CD4-positive, alpha-beta memory T cell (primary cell): ENCODE measurements around the gene MTUS2. TPM values are rescaled to one million over a fixed set of nuclear protein-coding genes. Genes with fewer than 3 reads are reported as not detected.

Experiments used
- CTCF ChIA-PET: fragments of 350-600 bp; sonication (Branson Sonifier 250); formaldehyde crosslinking; loops from one replicate; lab custom pipeline; 2021; ENCODE audit warnings: inconsistent platforms; ENCODE audit not compliant: partially characterized antibody; lab: Charles Lee
- POLR2A ChIA-PET: fragments of 350-600 bp; sonication (Branson Sonifier 250); formaldehyde crosslinking; loops from one replicate; lab custom pipeline; 2021; ENCODE audit not compliant: partially characterized antibody; lab: Charles Lee
- DNase-seq, 5 donors: peaks; one replicate each; pipeline versions ENCODE4 v3.0.0 to v3.0.0-alpha.2; 2020 to 2022; ENCODE audit warnings: mixed read lengths in 1 of 5
- H3K27ac ChIP-seq: one replicate; pipeline ENCODE4 v1.7.0; 2013; ENCODE audit warnings: low read depth, low read length
- H3K27me3 ChIP-seq: 2 replicates; pipeline ENCODE4 v1.7.0; 2013; ENCODE audit warnings: mild to moderate bottlenecking, low read length, moderate library complexity; ENCODE audit not compliant: insufficient read depth
- H3K36me3 ChIP-seq: 2 replicates; pipeline ENCODE4 v1.7.0; 2013; ENCODE audit warnings: mild to moderate bottlenecking, low read length, moderate library complexity; ENCODE audit not compliant: insufficient read depth
- H3K4me1 ChIP-seq: 2 replicates; pipeline ENCODE4 v1.7.0; 2013; ENCODE audit warnings: mild to moderate bottlenecking, low read length, moderate library complexity; ENCODE audit not compliant: insufficient read depth
- H3K4me3 ChIP-seq, 2 donors: one replicate each; pipeline ENCODE4 v1.7.0; 2013; ENCODE audit warnings: low read length in 2 of 2, mild to moderate bottlenecking in 1 of 2
- H3K9me3 ChIP-seq, 2 donors: one replicate each; pipeline ENCODE4 v1.7.0; 2013; ENCODE audit warnings: low read length in 2 of 2, control low read depth in 1 of 2; ENCODE audit not compliant: control insufficient read depth in 1 of 2
- H3K27ac Mint-ChIP-seq, 7 donors: one replicate each; pipeline ENCODE4 v1.8.0; 2020 to 2021; ENCODE audit warnings: mixed read lengths in 7 of 7, mild to moderate bottlenecking in 6 of 7, inconsistent platforms in 3 of 7, moderate library complexity in 3 of 7
- H3K27me3 Mint-ChIP-seq, 2 donors: one replicate each; pipeline ENCODE4 v1.8.0; 2020 to 2021; ENCODE audit warnings: mixed read lengths in 2 of 2
- H3K36me3 Mint-ChIP-seq, 2 donors: one replicate each; pipeline ENCODE4 v1.8.0; 2020 to 2021; ENCODE audit warnings: mixed read lengths in 2 of 2, inconsistent platforms in 1 of 2, mild to moderate bottlenecking in 1 of 2
- H3K4me1 Mint-ChIP-seq, 4 donors: one replicate each; pipeline ENCODE4 v1.8.0; 2020 to 2021; ENCODE audit warnings: mixed read lengths in 4 of 4, mild to moderate bottlenecking in 1 of 4
- H3K4me3 Mint-ChIP-seq, 8 donors: one replicate each; pipeline ENCODE4 v1.8.0; 2020 to 2021; ENCODE audit warnings: mixed read lengths in 8 of 8, mild to moderate bottlenecking in 7 of 8, moderate library complexity in 6 of 8, inconsistent platforms in 3 of 8
- H3K9me3 Mint-ChIP-seq, 8 donors: one replicate each; pipeline ENCODE4 v1.8.0; 2020 to 2021; ENCODE audit warnings: mixed read lengths in 8 of 8, mild to moderate bottlenecking in 5 of 8, inconsistent platforms in 3 of 8, moderate library complexity in 1 of 8
- intact Hi-C: fragments of 100-400 bp; cut with micrococcal nuclease; formaldehyde crosslinking; loops from one replicate; pipeline ENCODE4 v1.15.1; 2023
- polyA plus RNA-seq, 2 donors: library from polyadenylated mRNA; unstranded; fragments of 300-500 nt; fragmentation: Illumina TruSeq; gene quantifications; one replicate each; pipeline ENCODE4 v1.2.3, GENCODE V29; 2021
- total RNA-seq, 2 experiments: library from RNA; stranded (reverse); gene quantifications; one replicate each; pipeline ENCODE4 v1.2.3, GENCODE V29; 2021

MTUS2 gene
- total and polyA plus RNA-seq, 4 experiments from 2014 or later: 0.12 to 1.1 (median 0.60) TPM

DNA sequence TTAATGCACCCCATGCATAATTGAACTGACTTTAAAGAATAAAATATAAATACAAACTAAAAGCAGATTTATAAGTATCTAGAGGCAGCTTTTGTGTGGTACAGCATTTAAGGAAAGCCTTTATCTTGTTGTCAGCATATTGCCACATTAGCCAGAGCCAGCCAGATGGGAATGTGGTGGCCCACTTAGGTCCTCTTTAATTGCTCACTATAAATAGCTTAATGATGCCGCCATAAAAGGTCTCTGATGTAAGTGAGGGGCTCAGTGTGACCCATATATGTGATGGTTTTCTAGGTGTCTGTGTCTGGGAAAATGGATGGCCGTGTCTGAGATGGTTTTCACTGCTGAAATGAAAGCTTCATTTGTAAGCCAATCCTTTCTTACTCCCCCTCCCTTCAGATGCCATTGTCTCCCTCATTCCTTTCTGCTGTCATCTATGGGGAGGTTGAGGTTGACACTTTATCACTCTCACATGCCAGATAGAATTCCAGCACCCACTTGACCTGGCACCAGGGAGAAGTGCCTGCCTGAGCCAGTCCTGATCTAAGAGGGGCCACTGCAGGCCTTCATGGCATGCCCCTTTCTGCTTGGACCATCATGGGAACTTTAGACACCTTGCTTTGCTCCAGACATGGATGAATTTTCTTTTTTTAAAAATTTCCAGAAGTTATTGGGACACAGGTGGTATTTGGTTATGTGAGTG lies 135.3 kb downstream of the MTUS2 start:
- intact Hi-C loops: no loop called here
- H3K4me3 Mint-ChIP-seq: no peak overlapping the region
- no peaks in the 10 kb centered on the region for H3K4me1 ChIP-seq
- no peaks in the 10 kb centered on the region for H3K27me3 ChIP-seq
- no peak for DNase-seq
- no peak overlapping the region for H3K27ac Mint-ChIP-seq
- H3K9me3 Mint-ChIP-seq: peaks cover 0 to 2% (median 0%) of the 10 kb centered on the region in 8 donors
- H3K36me3 Mint-ChIP-seq: no peaks in the 10 kb centered on the region
- H3K27ac ChIP-seq: no peak overlapping the region
- ChIA-PET CTCF (interaction anchor here (1.0 kb wide), 1 partner anchor 407 kb away, joined by 3 read pairs; no protein-coding TSS in a partner anchor), POLR2A (no interaction called here)
- peaks cover 0 to 1% (median 0%) of the 10 kb centered on the region in 4 donors for H3K4me1 Mint-ChIP-seq
- H3K36me3 ChIP-seq: no peaks in the 10 kb centered on the region
- H3K9me3 ChIP-seq: no peaks in the 10 kb centered on the region
- H3K4me3 ChIP-seq: no peak overlapping the region
- no peaks in the 10 kb centered on the region for H3K27me3 Mint-ChIP-seq

DNA sequence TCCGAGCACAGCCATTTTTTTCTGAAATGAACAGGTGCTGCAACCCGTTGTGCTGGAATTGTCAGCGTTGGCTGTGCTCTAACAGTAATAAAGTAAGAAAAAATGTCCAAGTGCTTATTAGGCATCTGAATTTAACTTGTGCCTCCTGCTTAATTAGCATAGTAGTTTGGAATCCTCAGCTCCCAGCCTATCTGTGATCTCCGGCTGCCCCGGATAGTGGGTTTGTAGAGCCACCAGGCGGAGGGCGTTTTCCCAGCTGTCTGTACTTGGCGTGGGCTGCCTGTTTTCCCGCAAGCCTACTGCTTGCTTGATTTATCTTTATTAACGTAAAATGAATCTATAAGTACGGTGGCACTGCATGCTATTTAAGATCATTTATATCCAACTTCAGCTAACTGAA lies 137.9 kb downstream of the MTUS2 start:
- no peaks in the 10 kb centered on the region for H3K36me3 Mint-ChIP-seq
- H3K4me1 Mint-ChIP-seq: peaks cover 0 to 1% (median 0%) of the 10 kb centered on the region in 4 donors
- no peaks in the 10 kb centered on the region for H3K27me3 ChIP-seq
- no peak overlapping the region for H3K27ac ChIP-seq
- peaks cover 0 to 2% (median 0%) of the 10 kb centered on the region in 8 donors for H3K9me3 Mint-ChIP-seq
- ChIA-PET POLR2A (no interaction called here), CTCF (no interaction called here)
- no peaks in the 10 kb centered on the region for H3K9me3 ChIP-seq
- no peaks in the 10 kb centered on the region for H3K36me3 ChIP-seq
- H3K4me1 ChIP-seq: no peaks in the 10 kb centered on the region
- DNase-seq: no peak
- H3K27ac Mint-ChIP-seq: no peak overlapping the region
- H3K4me3 Mint-ChIP-seq: no peak overlapping the region
- no peak overlapping the region for H3K4me3 ChIP-seq
- intact Hi-C loops: no loop called here
- H3K27me3 Mint-ChIP-seq: peaks cover 0 to 1% of the 10 kb centered on the region in 2 donors

DNA sequence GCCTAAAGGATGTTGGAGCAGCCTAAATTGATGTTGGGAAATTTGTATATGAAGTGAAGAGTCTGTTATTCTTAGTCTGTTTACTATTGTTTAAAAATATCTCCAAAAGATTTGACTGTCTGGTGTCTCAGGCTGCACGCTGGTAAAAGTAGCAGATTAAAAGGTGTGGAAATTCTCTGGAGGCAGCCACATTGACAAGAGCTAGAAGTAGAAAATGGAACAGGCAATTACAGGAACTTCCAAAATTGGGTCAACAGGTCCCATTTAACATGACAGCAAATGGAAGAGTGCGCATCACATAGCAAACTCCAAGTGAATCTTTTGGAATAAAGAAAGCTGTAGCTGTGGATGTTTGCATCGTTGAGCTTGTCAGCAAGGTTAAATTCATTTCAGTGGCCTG lies 138.3 kb downstream of the MTUS2 start:
- peaks cover 0 to 1% of the 10 kb centered on the region in 2 donors for H3K27me3 Mint-ChIP-seq
- no peaks in the 10 kb centered on the region for H3K36me3 ChIP-seq
- H3K9me3 Mint-ChIP-seq: peaks cover 0 to 2% (median 0%) of the 10 kb centered on the region in 8 donors
- CTCF ChIA-PET: no interaction called here
- no peak overlapping the region for H3K4me3 Mint-ChIP-seq
- peaks cover 0 to 1% (median 0%) of the 10 kb centered on the region in 4 donors for H3K4me1 Mint-ChIP-seq
- no peaks in the 10 kb centered on the region for H3K9me3 ChIP-seq
- intact Hi-C loops: no loop called here
- DNase-seq: no peak
- no peak overlapping the region for H3K4me3 ChIP-seq
- no peaks in the 10 kb centered on the region for H3K36me3 Mint-ChIP-seq
- no peaks in the 10 kb centered on the region for H3K27me3 ChIP-seq
- H3K27ac ChIP-seq: no peak overlapping the region
- H3K4me1 ChIP-seq: no peaks in the 10 kb centered on the region
- H3K27ac Mint-ChIP-seq: no peak overlapping the region
- POLR2A ChIA-PET: no interaction called here

DNA sequence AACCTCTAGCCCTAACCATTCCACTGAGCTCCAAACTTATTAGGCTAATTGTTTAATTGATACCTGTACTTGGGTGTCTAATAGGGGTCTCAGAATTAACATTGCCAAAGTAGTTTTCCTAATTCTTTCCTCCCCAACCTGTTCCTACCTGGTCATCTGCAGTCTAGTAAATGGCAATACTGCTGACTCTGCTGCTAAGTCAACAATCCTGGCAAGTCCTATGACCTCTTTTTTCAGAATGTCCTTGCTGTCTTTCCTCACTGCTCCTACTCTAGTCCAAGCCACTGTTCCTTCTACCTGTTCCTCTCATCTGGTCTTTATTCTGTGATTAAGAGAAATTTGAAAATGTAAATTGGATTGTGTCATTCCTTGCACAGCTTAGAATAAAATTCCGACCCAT lies 143.9 kb downstream of the MTUS2 start:
- no peak overlapping the region for H3K27ac Mint-ChIP-seq
- H3K36me3 Mint-ChIP-seq: no peaks in the 10 kb centered on the region
- intact Hi-C loops: no loop called here
- H3K9me3 ChIP-seq: no peaks in the 10 kb centered on the region
- ChIA-PET POLR2A (interaction anchor here (1.1 kb wide), 1 partner anchor 18 kb away, joined by 4 read pairs; no protein-coding TSS in a partner anchor), CTCF (no interaction called here)
- H3K4me3 Mint-ChIP-seq: no peak overlapping the region
- no peaks in the 10 kb centered on the region for H3K27me3 ChIP-seq
- no peaks in the 10 kb centered on the region for H3K4me1 Mint-ChIP-seq
- DNase-seq: no peak
- no peaks in the 10 kb centered on the region for H3K36me3 ChIP-seq
- no peak overlapping the region for H3K27ac ChIP-seq
- peaks cover 0 to 2% (median 0%) of the 10 kb centered on the region in 8 donors for H3K9me3 Mint-ChIP-seq
- no peak overlapping the region for H3K4me3 ChIP-seq
- no peaks in the 10 kb centered on the region for H3K4me1 ChIP-seq
- H3K27me3 Mint-ChIP-seq: peaks cover 0 to 2% of the 10 kb centered on the region in 2 donors

DNA sequence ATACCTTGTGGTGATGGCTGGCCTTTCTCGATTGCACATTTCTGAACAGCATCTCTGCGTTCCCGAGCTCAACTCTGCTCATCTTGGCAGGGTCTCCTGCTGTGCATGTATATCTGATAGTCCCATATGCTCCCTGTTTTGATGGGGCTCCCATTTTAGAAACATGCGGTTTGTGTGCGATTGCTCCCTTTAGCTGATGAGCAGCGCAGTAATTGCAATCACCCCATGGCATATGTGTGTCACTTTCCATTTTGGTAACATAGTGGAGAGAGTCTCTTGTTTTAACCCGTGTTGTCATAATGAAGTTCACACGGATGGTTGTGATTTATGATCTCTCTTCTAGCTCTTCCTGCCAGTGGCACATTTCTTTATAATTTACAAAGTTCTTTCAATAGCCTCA lies 144.7 kb downstream of the MTUS2 start:
- no peak overlapping the region for H3K27ac ChIP-seq
- no peak overlapping the region for H3K4me3 ChIP-seq
- Mint-ChIP-seq H3K4me1 (no peaks in the 10 kb centered on the region), H3K36me3 (no peaks in the 10 kb centered on the region), H3K9me3 (no peaks in the 10 kb centered on the region), H3K27ac (no peak overlapping the region), H3K4me3 (no peak overlapping the region), H3K27me3 (peaks cover 0 to 2% of the 10 kb centered on the region in 2 donors)
- no peaks in the 10 kb centered on the region for H3K9me3 ChIP-seq
- DNase-seq: no peak
- no peaks in the 10 kb centered on the region for H3K27me3 ChIP-seq
- intact Hi-C loops: no loop called here
- H3K36me3 ChIP-seq: no peaks in the 10 kb centered on the region
- H3K4me1 ChIP-seq: no peaks in the 10 kb centered on the region
- CTCF ChIA-PET: no interaction called here
- POLR2A ChIA-PET: interaction anchor here (1.1 kb wide), 1 partner anchor 19 kb away, joined by 4 read pairs; no protein-coding TSS in a partner anchor

DNA sequence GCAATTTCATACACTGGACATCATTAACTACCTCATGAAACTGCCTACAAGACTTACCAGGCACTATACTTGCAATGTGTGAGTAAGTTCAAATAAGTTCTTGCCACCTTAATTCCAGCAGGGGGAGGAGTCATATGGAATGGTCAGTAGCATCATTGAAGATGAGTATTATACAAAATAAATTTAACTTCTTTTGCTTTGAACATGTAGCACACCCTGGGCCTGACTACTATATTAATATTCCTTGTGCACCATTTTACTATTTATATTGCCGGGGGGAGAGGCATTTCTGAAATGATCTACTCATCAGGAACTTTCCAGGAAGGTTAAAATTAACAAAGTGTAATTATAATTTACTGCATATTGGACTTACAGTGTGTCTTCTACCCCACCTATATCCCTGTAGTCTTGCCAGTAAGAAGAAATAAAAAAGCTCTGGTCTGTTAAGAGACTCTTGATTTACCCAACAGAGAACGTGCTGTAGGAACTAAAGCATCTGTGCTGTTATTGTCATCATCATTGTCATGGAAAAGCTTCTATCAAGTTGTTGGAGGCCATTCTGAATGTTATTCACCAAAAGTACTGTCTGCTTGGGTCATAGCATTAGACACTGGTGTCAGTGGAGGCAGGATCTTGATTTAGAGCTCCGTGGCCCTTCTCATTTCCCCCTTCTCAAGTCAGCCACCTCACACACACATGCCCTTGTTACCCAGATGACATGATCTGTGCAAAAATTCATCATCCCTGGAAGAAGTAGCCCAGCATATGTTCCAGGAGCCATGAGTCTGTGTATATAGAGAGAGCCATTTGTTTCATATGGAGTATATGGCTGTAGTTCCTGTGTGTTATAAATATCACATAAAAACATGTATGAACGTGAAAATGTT lies 147.1 kb downstream of the MTUS2 start:
- H3K9me3 Mint-ChIP-seq: no peaks in the 10 kb centered on the region
- no peaks in the 10 kb centered on the region for H3K4me1 Mint-ChIP-seq
- Histone ChIP-seq H3K27me3 (no peaks in the 10 kb centered on the region), H3K9me3 (no peaks in the 10 kb centered on the region), H3K36me3 (no peaks in the 10 kb centered on the region), H3K27ac (no peak overlapping the region), H3K4me3 (no peak overlapping the region), H3K4me1 (no peaks in the 10 kb centered on the region)
- ChIA-PET POLR2A (no interaction called here), CTCF (no interaction called here)
- no peak for DNase-seq
- no peak overlapping the region for H3K27ac Mint-ChIP-seq
- intact Hi-C loops: no loop called here
- peaks cover 0 to 1% of the 10 kb centered on the region in 2 donors for H3K27me3 Mint-ChIP-seq
- H3K36me3 Mint-ChIP-seq: no peaks in the 10 kb centered on the region
- no peak overlapping the region for H3K4me3 Mint-ChIP-seq

DNA sequence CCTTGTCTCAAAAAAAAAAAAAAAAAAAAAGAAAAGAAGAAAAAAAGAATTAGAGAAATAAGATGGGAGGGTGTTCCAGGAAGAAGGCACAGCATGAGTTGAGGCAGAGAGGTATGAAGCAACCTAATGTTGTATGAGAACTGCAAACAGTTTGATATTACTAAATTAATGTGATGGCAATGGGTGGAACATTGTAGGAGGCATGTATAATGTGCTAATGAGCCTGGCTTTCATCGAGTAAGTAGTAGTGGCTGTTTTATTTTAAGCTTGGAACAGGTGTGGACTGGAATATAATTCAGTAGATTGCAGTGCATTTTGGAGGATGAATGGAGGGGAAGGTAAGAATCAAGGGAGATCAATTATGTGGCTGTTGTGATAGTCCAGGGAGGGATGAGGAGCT lies 156.1 kb downstream of the MTUS2 start:
- Histone ChIP-seq H3K27me3 (no peaks in the 10 kb centered on the region), H3K4me1 (no peaks in the 10 kb centered on the region), H3K27ac (no peak overlapping the region), H3K9me3 (no peaks in the 10 kb centered on the region), H3K36me3 (no peaks in the 10 kb centered on the region), H3K4me3 (no peak overlapping the region)
- ChIA-PET CTCF (no interaction called here), POLR2A (no interaction called here)
- no peak for DNase-seq
- intact Hi-C loops: no loop called here
- H3K27me3 Mint-ChIP-seq: peaks cover 0 to 6% of the 10 kb centered on the region in 2 donors
- no peak overlapping the region for H3K27ac Mint-ChIP-seq
- H3K36me3 Mint-ChIP-seq: no peaks in the 10 kb centered on the region
- H3K9me3 Mint-ChIP-seq: no peaks in the 10 kb centered on the region
- no peaks in the 10 kb centered on the region for H3K4me1 Mint-ChIP-seq
- H3K4me3 Mint-ChIP-seq: no peak overlapping the region
